ENCODE measurements around the gene PKP4. TPM values are rescaled to one million over a fixed set of nuclear protein-coding genes. Genes with fewer than 3 reads are reported as not detected.

PKP4 gene
- polyA plus RNA-seq, 6 donors from 2014 or later = 0.19 to 1.1 (median 0.55) TPM; not detected in 1

- DNase-seq (no peak), ATAC-seq (ENCODE audit: low read depth in 2 of 2) (no peak)
- no peaks in the 10 kb centered on the region for H3K4me1 Mint-ChIP-seq
- no peaks in the 10 kb centered on the region for H3K36me3 Mint-ChIP-seq
- H3K9me3 Mint-ChIP-seq = no peaks in the 10 kb centered on the region
- no peak overlapping the region for H3K4me3 Mint-ChIP-seq
- H3K27me3 Mint-ChIP-seq = no peaks in the 10 kb centered on the region
- H3K27ac Mint-ChIP-seq = no peak overlapping the region
These were observed 55.0 kb downstream of the PKP4 start for GRCh38 chr2:158511706-158512105.

DNA sequence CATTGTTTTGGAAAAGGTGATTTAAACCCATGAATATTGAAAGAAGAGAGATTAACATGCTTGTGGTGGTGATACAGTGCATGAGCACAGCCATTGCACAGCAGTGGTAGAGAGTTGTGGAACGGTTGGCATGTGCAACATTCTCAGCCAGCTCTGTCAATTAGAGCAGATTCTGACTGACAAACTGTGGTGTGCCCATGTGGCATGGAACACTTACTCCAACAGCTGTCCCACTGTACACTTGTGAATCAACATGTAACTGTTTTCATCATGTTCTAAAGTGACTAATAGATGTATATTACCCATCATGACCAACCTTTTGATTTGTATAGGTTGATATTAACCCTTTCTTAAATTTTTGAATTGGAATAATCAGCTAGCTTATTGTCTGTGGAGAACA is 55.6 kb downstream of the PKP4 start:
- H3K36me3 Mint-ChIP-seq = no peaks in the 10 kb centered on the region
- H3K4me3 Mint-ChIP-seq = no peak overlapping the region
- ATAC-seq (ENCODE audit: low read depth in 2 of 2) = no peak
- no peak overlapping the region for H3K27ac Mint-ChIP-seq
- no peak for DNase-seq
- no peaks in the 10 kb centered on the region for H3K4me1 Mint-ChIP-seq
- H3K9me3 Mint-ChIP-seq = no peaks in the 10 kb centered on the region
- no peaks in the 10 kb centered on the region for H3K27me3 Mint-ChIP-seq

DNA sequence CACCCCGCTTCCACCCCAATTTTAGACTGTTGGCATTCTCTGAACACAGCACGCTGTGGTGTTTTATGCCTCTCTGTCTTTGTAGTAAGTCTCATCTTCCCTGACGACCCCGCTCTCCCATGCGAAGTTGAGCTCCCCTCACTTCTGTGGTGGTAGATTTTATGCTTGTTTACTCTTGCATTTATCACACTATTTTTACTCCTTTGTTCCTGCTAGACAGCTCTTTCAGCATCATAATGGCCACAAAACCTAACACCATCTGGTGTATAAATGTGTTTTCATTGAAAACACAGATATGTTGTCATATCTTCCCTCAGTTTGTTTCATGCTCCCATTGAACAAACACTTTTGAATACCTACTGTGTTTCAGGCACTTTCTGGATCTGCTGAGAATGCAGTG is 57.1 kb downstream of the PKP4 start:
- H3K9me3 Mint-ChIP-seq = no peaks in the 10 kb centered on the region
- no peaks in the 10 kb centered on the region for H3K36me3 Mint-ChIP-seq
- no peaks in the 10 kb centered on the region for H3K27me3 Mint-ChIP-seq
- H3K4me3 Mint-ChIP-seq = no peak overlapping the region
- DNase-seq (no peak), ATAC-seq (ENCODE audit: low read depth in 2 of 2) (no peak)
- H3K27ac Mint-ChIP-seq = no peak overlapping the region
- peaks cover 8 to 10% (median 10%) of the 10 kb centered on the region in 3 donors for H3K4me1 Mint-ChIP-seq

DNA sequence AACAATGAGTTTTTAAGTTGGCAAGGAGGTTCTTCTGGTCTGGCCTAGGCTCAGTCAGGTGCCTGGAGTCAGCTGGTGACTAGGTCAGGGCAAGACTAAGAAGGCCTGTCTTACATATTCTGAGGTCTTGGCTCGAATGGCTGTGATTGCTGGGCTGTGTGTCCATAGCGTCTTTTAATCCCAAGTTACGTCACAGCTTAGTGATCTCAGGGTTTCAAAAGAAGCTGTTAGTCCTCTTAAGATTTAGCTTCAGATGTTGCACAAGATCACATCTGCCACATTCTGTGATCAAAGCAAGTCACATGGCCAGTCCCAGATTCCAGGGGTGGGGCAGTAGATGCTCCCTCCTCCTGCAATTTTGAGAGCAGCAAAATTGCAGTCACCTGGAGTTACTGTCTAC is 61.3 kb downstream of the PKP4 start:
- Mint-ChIP-seq H3K36me3 (no peaks in the 10 kb centered on the region), H3K9me3 (no peaks in the 10 kb centered on the region), H3K4me3 (no peak overlapping the region), H3K27me3 (no peaks in the 10 kb centered on the region), H3K27ac (peak overlapping the region in 3 of 6 donors; percentile 0 to 56 (median 44)), H3K4me1 (peaks cover 12 to 18% (median 14%) of the 10 kb centered on the region in 3 donors)
- DNase-seq = no peak
- no peak for ATAC-seq (ENCODE audit: low read depth in 2 of 2)

- ATAC-seq (ENCODE audit: low read depth in 2 of 2) (no peak), DNase-seq (no peak)
- Mint-ChIP-seq H3K27ac (peak overlapping the region in 1 of 6 donors; percentile 92), H3K36me3 (no peaks in the 10 kb centered on the region), H3K9me3 (no peaks in the 10 kb centered on the region), H3K27me3 (no peaks in the 10 kb centered on the region), H3K4me1 (peaks cover 12 to 18% (median 14%) of the 10 kb centered on the region in 3 donors), H3K4me3 (no peak overlapping the region)
These were observed 62.7 kb downstream of the PKP4 start for GRCh38 chr2:158519481-158519880.

- H3K27ac Mint-ChIP-seq = peak overlapping the region in 1 of 6 donors; percentile 2
- no peak for DNase-seq
- H3K4me1 Mint-ChIP-seq = no peaks in the 10 kb centered on the region
- no peak overlapping the region for H3K4me3 Mint-ChIP-seq
- H3K9me3 Mint-ChIP-seq = peaks cover 0 to 1% (median 0%) of the 10 kb centered on the region in 7 donors
- no peaks in the 10 kb centered on the region for H3K27me3 Mint-ChIP-seq
- ATAC-seq (ENCODE audit: low read depth in 2 of 2) = no peak
- H3K36me3 Mint-ChIP-seq = no peaks in the 10 kb centered on the region
These were observed 72.9 kb downstream of the PKP4 start for GRCh38 chr2:158529379-158530259.

DNA sequence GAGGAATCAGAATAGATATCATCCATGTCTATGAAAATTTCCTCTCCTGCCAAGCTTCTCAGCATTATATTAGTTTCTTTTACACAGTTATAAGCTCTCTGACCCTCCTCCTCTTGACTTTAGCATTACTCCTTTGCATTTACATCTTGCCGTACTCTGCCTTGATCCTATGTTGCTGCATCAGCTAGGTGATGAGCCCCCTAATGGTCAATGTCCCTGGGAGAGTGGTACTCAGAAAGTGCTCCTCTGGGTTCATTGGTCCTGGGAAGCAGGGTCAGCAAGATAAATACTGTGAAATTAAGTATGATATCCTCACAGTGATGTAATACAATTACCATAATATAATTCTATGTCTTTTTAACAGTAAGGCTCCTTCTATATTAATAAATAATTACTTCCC is 74.1 kb downstream of the PKP4 start:
- H3K9me3 Mint-ChIP-seq = peaks cover 0 to 1% (median 0%) of the 10 kb centered on the region in 7 donors
- no peaks in the 10 kb centered on the region for H3K36me3 Mint-ChIP-seq
- H3K27ac Mint-ChIP-seq = no peak overlapping the region
- no peaks in the 10 kb centered on the region for H3K27me3 Mint-ChIP-seq
- no peaks in the 10 kb centered on the region for H3K4me1 Mint-ChIP-seq
- H3K4me3 Mint-ChIP-seq = no peak overlapping the region
- DNase-seq = no peak
- no peak for ATAC-seq (ENCODE audit: low read depth in 2 of 2)

DNA sequence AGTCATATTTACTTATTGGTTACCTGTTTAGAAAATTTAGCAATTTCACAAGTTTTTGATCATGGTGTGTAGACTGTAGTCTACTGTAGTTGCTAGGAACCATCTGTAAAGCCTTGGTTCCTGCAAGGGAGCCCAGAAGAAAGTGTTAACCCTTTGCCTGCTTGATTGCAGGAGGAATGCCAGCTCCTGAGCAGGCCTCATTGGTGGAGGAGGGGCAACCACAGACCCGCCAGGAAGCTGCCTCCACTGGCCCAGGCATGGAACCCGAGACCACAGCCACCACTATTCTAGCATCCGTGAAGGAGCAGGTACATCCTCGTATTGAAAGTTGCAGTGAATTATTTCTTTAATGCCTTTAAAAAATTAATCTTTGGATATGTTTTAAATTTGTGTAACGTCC is 76.3 kb downstream of the PKP4 start:
- no peaks in the 10 kb centered on the region for H3K27me3 Mint-ChIP-seq
- H3K27ac Mint-ChIP-seq = no peak overlapping the region
- DNase-seq = no peak
- no peak overlapping the region for H3K4me3 Mint-ChIP-seq
- no peaks in the 10 kb centered on the region for H3K4me1 Mint-ChIP-seq
- ATAC-seq (ENCODE audit: low read depth in 2 of 2) = no peak
- no peaks in the 10 kb centered on the region for H3K36me3 Mint-ChIP-seq
- peaks cover 0 to 1% (median 0%) of the 10 kb centered on the region in 7 donors for H3K9me3 Mint-ChIP-seq

GRCh38 chr2:158539176-158540005 is 82.6 kb downstream of the PKP4 start:
- Mint-ChIP-seq H3K4me1 (no peaks in the 10 kb centered on the region), H3K36me3 (no peaks in the 10 kb centered on the region), H3K27me3 (no peaks in the 10 kb centered on the region), H3K27ac (no peak overlapping the region), H3K9me3 (no peaks in the 10 kb centered on the region), H3K4me3 (no peak overlapping the region)
- DNase-seq (no peak), ATAC-seq (ENCODE audit: low read depth in 2 of 2) (no peak)

GRCh38 chr2:158542577-158542976 is 85.8 kb downstream of the PKP4 start:
- Mint-ChIP-seq H3K27me3 (no peaks in the 10 kb centered on the region), H3K9me3 (no peaks in the 10 kb centered on the region), H3K36me3 (no peaks in the 10 kb centered on the region), H3K27ac (no peak overlapping the region), H3K4me1 (peaks cover 5 to 7% (median 7%) of the 10 kb centered on the region in 3 donors), H3K4me3 (no peak overlapping the region)
- DNase-seq (no peak), ATAC-seq (ENCODE audit: low read depth in 2 of 2) (no peak)

DNA sequence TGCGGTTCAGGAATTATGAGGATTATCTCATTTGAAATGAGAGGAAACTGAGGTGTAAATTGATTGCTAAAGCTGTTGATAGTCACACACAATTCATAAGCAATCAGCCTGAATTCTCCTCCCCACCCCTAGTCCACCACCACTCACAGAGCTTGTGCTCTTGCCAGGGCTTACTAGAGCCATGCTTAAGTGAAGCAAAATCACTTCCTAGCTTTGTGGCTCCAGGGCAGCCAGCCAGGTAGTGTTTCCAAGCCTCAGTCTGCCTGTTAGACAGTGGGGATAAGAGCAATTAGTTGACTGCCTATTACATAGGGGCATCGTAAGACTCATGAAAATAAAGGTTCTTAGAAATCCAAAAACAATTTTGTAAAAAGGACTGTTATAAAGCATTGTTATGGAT is 87.2 kb downstream of the PKP4 start:
- DNase-seq (no peak), ATAC-seq (ENCODE audit: low read depth in 2 of 2) (no peak)
- Mint-ChIP-seq H3K4me1 (peaks cover 5 to 7% (median 7%) of the 10 kb centered on the region in 3 donors), H3K27me3 (no peaks in the 10 kb centered on the region), H3K27ac (no peak overlapping the region), H3K4me3 (no peak overlapping the region), H3K36me3 (no peaks in the 10 kb centered on the region), H3K9me3 (no peaks in the 10 kb centered on the region)

GRCh38 chr2:158544998-158545397 is 88.2 kb downstream of the PKP4 start:
- H3K4me1 Mint-ChIP-seq = peaks cover 5 to 7% (median 7%) of the 10 kb centered on the region in 3 donors
- H3K27ac Mint-ChIP-seq = no peak overlapping the region
- no peak for DNase-seq
- no peak overlapping the region for H3K4me3 Mint-ChIP-seq
- H3K27me3 Mint-ChIP-seq = no peaks in the 10 kb centered on the region
- no peak for ATAC-seq (ENCODE audit: low read depth in 2 of 2)
- H3K36me3 Mint-ChIP-seq = no peaks in the 10 kb centered on the region
- H3K9me3 Mint-ChIP-seq = no peaks in the 10 kb centered on the region

- no peaks in the 10 kb centered on the region for H3K27me3 Mint-ChIP-seq
- no peak for DNase-seq
- H3K27ac Mint-ChIP-seq = peak overlapping the region in 1 of 6 donors; percentile 70
These were observed 89.8 kb downstream of the PKP4 start for GRCh38 chr2:158546412-158547144.

More at GRCh38 chr2:158546412-158547144, 89.8 kb downstream of the PKP4 start:
- H3K9me3 Mint-ChIP-seq = no peaks in the 10 kb centered on the region
- H3K4me3 Mint-ChIP-seq = no peak overlapping the region
- peaks cover 5 to 7% (median 7%) of the 10 kb centered on the region in 3 donors for H3K4me1 Mint-ChIP-seq
- ATAC-seq (ENCODE audit: low read depth in 2 of 2) = no peak
- H3K36me3 Mint-ChIP-seq = no peaks in the 10 kb centered on the region
